Measurements from ENCODE around the gene TFF2.

Gene TFF2

GRCh38 chr21:42365770-42366169 is 15.0 kb upstream of the TFF2 start:
- DNase-seq: no peak

GRCh38 chr21:42364304-42364865 is 13.6 kb upstream of the TFF2 start:
- no peak for DNase-seq

GRCh38 chr21:42363312-42363711 is 12.5 kb upstream of the TFF2 start:
- DNase-seq: no peak

GRCh38 chr21:42362700-42363099 is 11.9 kb upstream of the TFF2 start:
- no peak for DNase-seq

- no peak for DNase-seq
Measured at GRCh38 chr21:42362198-42362597, 11.4 kb upstream of the TFF2 start.

- no peak for DNase-seq
Measured at GRCh38 chr21:42361286-42361685, 10.5 kb upstream of the TFF2 start.

GRCh38 chr21:42360317-42360716 is 9.5 kb upstream of the TFF2 start:
- DNase-seq: no peak

GRCh38 chr21:42358937-42359336 is 8.1 kb upstream of the TFF2 start:
- DNase-seq: no peak

GRCh38 chr21:42358261-42358660 is 7.5 kb upstream of the TFF2 start:
- no peak for DNase-seq

GRCh38 chr21:42357307-42357706 is 6.5 kb upstream of the TFF2 start:
- DNase-seq: no peak

- DNase-seq: no peak
Measured at GRCh38 chr21:42356650-42357049, 5.9 kb upstream of the TFF2 start.

- no peak for DNase-seq
Measured at GRCh38 chr21:42356046-42356445, 5.3 kb upstream of the TFF2 start.

GRCh38 chr21:42353623-42354022 is 2.8 kb upstream of the TFF2 start:
- no peak for DNase-seq

GRCh38 chr21:42352441-42353095 is 1.8 kb upstream of the TFF2 start:
- DNase-seq: no peak

- no peak for DNase-seq
Measured at GRCh38 chr21:42351626-42352440, 1.0 kb upstream of the TFF2 start.

GRCh38 chr21:42350318-42350910 is 380 bp downstream of the TFF2 start:
- peak; percentile 61 for DNase-seq

- DNase-seq: no peak
Measured at GRCh38 chr21:42349420-42350317, 1.1 kb downstream of the TFF2 start.

- no peak for DNase-seq
Measured at GRCh38 chr21:42348762-42349161, 2.0 kb downstream of the TFF2 start.

- no peak for DNase-seq
Measured at GRCh38 chr21:42347601-42348327, 3.0 kb downstream of the TFF2 start.

- DNase-seq: no peak
Measured at GRCh38 chr21:42346866-42347600, 3.8 kb downstream of the TFF2 start.

- DNase-seq: no peak
Measured at GRCh38 chr21:42346441-42346840, 4.4 kb downstream of the TFF2 start.
